C4-2B (cell line): ENCODE data around the gene CDH15.

Experiments used
- CTCF ChIP-seq: fragments of 450-650 bp; conservative IDR thresholded peaks from 2 replicates; pipeline ENCODE4 v1.5.1; 2017; ENCODE audit warnings: mild to moderate bottlenecking
- ZFX ChIP-seq: fragments of 450-650 bp; IDR thresholded peaks from 2 replicates; pipeline ENCODE4 v1.6.1; 2017

DNA sequence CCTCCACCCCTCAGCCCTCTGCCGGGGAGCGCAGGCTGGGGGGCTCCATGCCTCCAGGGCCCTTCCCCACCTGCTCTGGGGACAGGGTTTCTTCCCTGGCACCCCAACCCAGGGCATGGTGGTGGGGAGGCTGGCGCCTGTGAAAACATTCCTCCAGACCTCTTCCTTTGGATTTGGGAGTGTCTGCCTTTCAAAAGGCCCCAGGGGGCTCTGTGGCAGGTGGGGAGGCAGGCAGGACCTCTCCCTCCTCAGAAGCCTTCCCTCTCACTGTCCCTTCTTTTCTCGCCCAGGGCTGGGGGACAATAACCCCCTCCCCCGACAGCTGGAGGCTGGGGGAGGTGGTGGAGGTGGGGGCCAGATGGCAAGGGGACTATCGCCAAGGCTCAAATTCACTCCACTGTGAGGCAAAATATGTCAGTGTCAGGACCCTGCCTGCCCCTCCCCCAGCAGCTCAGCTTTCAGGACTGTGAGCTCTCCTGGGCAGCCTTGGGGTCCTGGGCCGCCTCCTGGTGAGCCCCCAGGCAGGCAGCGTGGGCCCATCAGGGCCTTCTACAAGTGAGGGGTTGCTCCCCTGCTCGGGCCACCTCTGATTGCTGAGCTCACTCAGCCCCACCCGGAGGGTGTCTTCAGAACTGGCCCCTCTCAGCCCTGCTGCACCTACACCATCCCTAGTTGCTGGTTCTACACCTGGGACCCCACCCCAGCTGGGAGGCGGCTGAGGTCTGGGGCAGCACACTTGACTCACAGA, 1.8 kb downstream of the CDH15 start:
- no peak for TF ChIP-seq CTCF
- TF ChIP-seq ZFX, result no peak
